RWPE2 (cell line): ENCODE results near the gene PNRC1.
"Not testable (repeated sequence)": the region's sequence is repeated elsewhere in the genome, so short reads cannot be mapped to it uniquely, and the experiment has no call there.

Source experiments
- ATAC-seq: fragments of 200-7000 bp; cut with Tn5 transposase; 3 replicates; pipeline ENCODE4 v1.9.1; 2021; ENCODE audit warnings: low read depth
- DNase-seq: peaks from one replicate; pipeline ENCODE4 v3.0.0-alpha.2; 2020; ENCODE audit warnings: low spot score
- H3K27ac ChIP-seq: fragments of 450-650 bp; 2 replicates; pipeline ENCODE4 v1.5.1; 2017; ENCODE audit warnings: mild to moderate bottlenecking; ENCODE audit not compliant: poor library complexity, severe bottlenecking
- H3K27me3 ChIP-seq: fragments of 250-450 bp; sonication (Bioruptor Pico); 2 replicates; pipeline ENCODE4 v1.5.1; 2021; ENCODE audit warnings: mild to moderate bottlenecking, moderate library complexity; ENCODE audit not compliant: insufficient read depth, poor library complexity, severe bottlenecking
- H3K36me3 ChIP-seq: fragments of 250-450 bp; sonication (Bioruptor Pico); 2 replicates; pipeline ENCODE4 v1.5.1; 2020; ENCODE audit warnings: low read depth, mild to moderate bottlenecking, moderate library complexity
- H3K4me1 ChIP-seq: fragments of 250-450 bp; sonication (Bioruptor Pico); 2 replicates; pipeline ENCODE4 v1.5.1; 2021; ENCODE audit warnings: mild to moderate bottlenecking, moderate library complexity; ENCODE audit not compliant: insufficient read depth, poor library complexity, severe bottlenecking
- H3K4me3 ChIP-seq: fragments of 250-450 bp; sonication (Bioruptor Pico); 2 replicates; pipeline ENCODE4 v1.5.1; 2021; ENCODE audit warnings: mild to moderate bottlenecking, moderate library complexity; ENCODE audit not compliant: severe bottlenecking
- H3K9me3 ChIP-seq: fragments of 250-450 bp; sonication (Bioruptor Pico); 2 replicates; pipeline ENCODE4 v1.5.1; 2021; ENCODE audit warnings: mild to moderate bottlenecking, moderate library complexity; ENCODE audit not compliant: severe bottlenecking
- CTCF ChIP-seq: fragments of 450-650 bp; IDR thresholded peaks from one replicate; pipeline ENCODE4 v1.5.1; 2017; ENCODE audit warnings: mild to moderate bottlenecking, moderate library complexity; ENCODE audit not compliant: poor library complexity, severe bottlenecking

Gene PNRC1

GRCh38 chr6:89117211-89118108 is 36.9 kb downstream of the PNRC1 start, which contains the start of gene SRSF12:
TSS of gene SRSF12 (minus strand) at chr6:89118071. CDS start at chr6:89117887, 184 bp downstream.
- Histone ChIP-seq H3K27ac (no peak within 1 kb of the TSS), H3K4me3 (peak within 1 kb of the TSS; percentile 42), H3K4me1 (no peaks in the 10 kb centered on the region), H3K27me3 (no peaks in the 10 kb centered on the region), H3K36me3 (no peaks in the 10 kb centered on the region), H3K9me3 (no peaks in the 10 kb centered on the region)
- no peak for DNase-seq
- peak; percentile 13 for TF ChIP-seq CTCF
- peak; percentile 82 for ATAC-seq

- DNase-seq (no peak), ATAC-seq (peak; percentile 8; the same call in 1 of the 3 replicates)
- no peak for TF ChIP-seq CTCF
Observed at GRCh38 chr6:89118931-89119330, 38.4 kb downstream of the PNRC1 start.

GRCh38 chr6:89120371-89120770 is 39.8 kb downstream of the PNRC1 start:
- no peak overlapping the region for H3K4me3 ChIP-seq
- no peak overlapping the region for H3K27ac ChIP-seq
- no peak for ATAC-seq
- H3K4me1 ChIP-seq, result no peaks in the 10 kb centered on the region
- no peak for TF ChIP-seq CTCF
- no peak for DNase-seq
- no peaks in the 10 kb centered on the region for H3K27me3 ChIP-seq
- H3K36me3 ChIP-seq, result no peaks in the 10 kb centered on the region
- no peaks in the 10 kb centered on the region for H3K9me3 ChIP-seq

More at GRCh38 chr6:89118931-89119330, 38.4 kb downstream of the PNRC1 start:
- no peaks in the 10 kb centered on the region for H3K27me3 ChIP-seq
- H3K36me3 ChIP-seq, result no peaks in the 10 kb centered on the region
- no peak overlapping the region for H3K4me3 ChIP-seq
- no peaks in the 10 kb centered on the region for H3K9me3 ChIP-seq
- no peak overlapping the region for H3K27ac ChIP-seq
- no peaks in the 10 kb centered on the region for H3K4me1 ChIP-seq

- Histone ChIP-seq H3K4me1 (no peaks in the 10 kb centered on the region), H3K9me3 (no peaks in the 10 kb centered on the region), H3K27ac (no peak overlapping the region), H3K27me3 (no peaks in the 10 kb centered on the region), H3K4me3 (no peak overlapping the region), H3K36me3 (no peaks in the 10 kb centered on the region)
- TF ChIP-seq CTCF, result no peak
- no peak for DNase-seq
- ATAC-seq, result no peak
Observed at GRCh38 chr6:89121934-89122333, 41.4 kb downstream of the PNRC1 start.

- Histone ChIP-seq H3K4me1 (no peaks in the 10 kb centered on the region), H3K9me3 (no peaks in the 10 kb centered on the region), H3K27me3 (no peaks in the 10 kb centered on the region), H3K36me3 (no peaks in the 10 kb centered on the region), H3K27ac (no peak overlapping the region), H3K4me3 (no peak overlapping the region)
- peak; percentile 84 for TF ChIP-seq CTCF
- DNase-seq (no peak), ATAC-seq (peak; percentile 65; the same call in 2 of the 3 replicates)
Observed at GRCh38 chr6:89122625-89123024, 42.1 kb downstream of the PNRC1 start.

- ATAC-seq, DNase-seq: not testable (repeated sequence)
Observed at GRCh38 chr6:89128256-89128671, 47.7 kb downstream of the PNRC1 start.

More at GRCh38 chr6:89128256-89128671, 47.7 kb downstream of the PNRC1 start:
- not testable (repeated sequence) for H3K4me1 ChIP-seq, H3K27ac ChIP-seq, H3K27me3 ChIP-seq, H3K4me3 ChIP-seq, H3K9me3 ChIP-seq, H3K36me3 ChIP-seq
